ENCODE data around the gene MRPL27. TPM values are rescaled to one million over a fixed set of nuclear protein-coding genes. Genes with fewer than 3 reads are reported as not detected.
"Not testable (repeated sequence)": the region's sequence is repeated elsewhere in the genome, so short reads cannot be mapped to it uniquely, and the experiment has no call there.

The MRPL27 gene
- total RNA-seq, 4 donors from 2014 or later: 14.0 to 72.8 (median 64.4) TPM

DNA sequence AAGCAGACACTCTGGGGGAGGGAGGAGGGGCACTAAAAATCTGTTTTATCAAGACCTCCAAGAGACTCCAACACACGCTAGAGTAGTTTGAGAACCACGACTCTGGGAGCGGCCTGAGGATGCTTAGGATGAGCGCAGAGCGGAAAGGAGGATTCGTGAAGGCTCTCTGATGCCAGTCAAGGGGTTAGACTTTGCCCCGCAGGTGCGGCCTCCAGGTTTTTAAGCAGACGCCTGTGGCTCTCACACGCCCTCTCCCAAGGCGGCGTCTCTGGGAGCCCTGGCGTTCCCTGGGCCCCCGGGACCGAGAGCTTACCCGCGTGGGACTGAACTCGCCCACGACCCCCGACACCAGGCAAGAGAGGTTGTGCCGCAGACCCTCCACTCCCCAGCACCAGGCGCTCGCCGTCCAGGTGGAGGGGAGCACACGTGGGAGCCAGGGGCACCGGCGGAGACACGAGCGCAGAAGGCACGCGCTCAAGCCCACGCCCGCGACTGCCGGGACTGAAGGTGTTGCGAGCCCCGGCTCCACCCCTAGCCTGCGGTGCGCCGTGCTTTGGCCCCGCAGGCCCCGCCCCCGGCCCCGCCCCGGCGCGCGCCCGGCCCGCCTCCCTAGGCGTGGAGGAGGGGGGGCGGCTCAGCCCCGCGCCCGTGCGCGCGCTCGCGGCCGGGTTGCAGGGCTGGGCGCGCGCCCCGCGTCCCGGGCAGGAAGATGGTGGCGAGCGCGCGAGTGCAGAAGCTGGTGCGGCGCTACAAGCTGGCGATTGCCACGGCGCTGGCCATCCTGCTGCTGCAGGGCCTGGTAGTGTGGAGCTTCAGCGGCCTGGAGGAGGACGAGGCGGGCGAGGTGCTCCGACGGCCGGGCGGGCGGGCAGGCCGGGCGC, 27.3 kb downstream of the MRPL27 start, which contains the start of gene XYLT2:
XYLT2 (plus strand) TSS at position 695 of the 881 bp plus-strand sequence; CDS start at position 710, 15 bp downstream.
- H3K36me3 ChIP-seq: no peaks in the 10 kb centered on the region
- peak; percentile 8 to 26 for TF ChIP-seq POLR2A (IDR thresholded peaks at IDR 0.05)
- TF ChIP-seq, protein P1, sequence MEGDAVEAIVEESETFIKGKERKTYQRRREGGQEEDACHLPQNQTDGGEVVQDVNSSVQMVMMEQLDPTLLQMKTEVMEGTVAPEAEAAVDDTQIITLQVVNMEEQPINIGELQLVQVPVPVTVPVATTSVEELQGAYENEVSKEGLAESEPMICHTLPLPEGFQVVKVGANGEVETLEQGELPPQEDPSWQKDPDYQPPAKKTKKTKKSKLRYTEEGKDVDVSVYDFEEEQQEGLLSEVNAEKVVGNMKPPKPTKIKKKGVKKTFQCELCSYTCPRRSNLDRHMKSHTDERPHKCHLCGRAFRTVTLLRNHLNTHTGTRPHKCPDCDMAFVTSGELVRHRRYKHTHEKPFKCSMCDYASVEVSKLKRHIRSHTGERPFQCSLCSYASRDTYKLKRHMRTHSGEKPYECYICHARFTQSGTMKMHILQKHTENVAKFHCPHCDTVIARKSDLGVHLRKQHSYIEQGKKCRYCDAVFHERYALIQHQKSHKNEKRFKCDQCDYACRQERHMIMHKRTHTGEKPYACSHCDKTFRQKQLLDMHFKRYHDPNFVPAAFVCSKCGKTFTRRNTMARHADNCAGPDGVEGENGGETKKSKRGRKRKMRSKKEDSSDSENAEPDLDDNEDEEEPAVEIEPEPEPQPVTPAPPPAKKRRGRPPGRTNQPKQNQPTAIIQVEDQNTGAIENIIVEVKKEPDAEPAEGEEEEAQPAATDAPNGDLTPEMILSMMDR (IDR thresholded peaks at IDR 0.05): no peak
- H3K27me3 ChIP-seq: no peaks in the 10 kb centered on the region
- H3K4me3 ChIP-seq: peak within 1 kb of the TSS; percentile 80 to 99 (median 86)
- peaks cover 0 to 19% (median 8%) of the 10 kb centered on the region in 4 donors for H3K4me1 ChIP-seq
- peak within 1 kb of the TSS; percentile 54 to 85 (median 72) for H3K27ac ChIP-seq
- no peaks in the 10 kb centered on the region for H3K9me3 ChIP-seq
- peak; percentile 88 to 96 (median 92) for DNase-seq

- no peaks in the 10 kb centered on the region for H3K36me3 ChIP-seq
- peak in 1 of 3 donors; percentile 45 for DNase-seq
- no peaks in the 10 kb centered on the region for H3K27me3 ChIP-seq
- H3K4me1 ChIP-seq: peaks cover 0 to 19% (median 8%) of the 10 kb centered on the region in 4 donors
- no peaks in the 10 kb centered on the region for H3K9me3 ChIP-seq
- H3K27ac ChIP-seq: no peak overlapping the region
- H3K4me3 ChIP-seq: no peak overlapping the region
- TF ChIP-seq, protein P1 (IDR thresholded peaks at IDR 0.05): no peak
- no peak for TF ChIP-seq POLR2A (IDR thresholded peaks at IDR 0.05)
Measured at GRCh38 chr17:50344731-50345365, 28.1 kb downstream of the MRPL27 start.

GRCh38 chr17:50339381-50339780, 33.6 kb downstream of the MRPL27 start:
- Histone ChIP-seq H3K27ac (no peak overlapping the region), H3K36me3 (no peaks in the 10 kb centered on the region), H3K27me3 (no peaks in the 10 kb centered on the region), H3K4me3 (no peak overlapping the region), H3K4me1 (no peaks in the 10 kb centered on the region), H3K9me3 (no peaks in the 10 kb centered on the region)
- DNase-seq: peak in 1 of 3 donors; percentile 5
- TF ChIP-seq POLR2A (IDR thresholded peaks at IDR 0.05): no peak
- TF ChIP-seq, protein P1 (IDR thresholded peaks at IDR 0.05): no peak

- H3K4me3 ChIP-seq: no peak overlapping the region
- H3K4me1 ChIP-seq: no peaks in the 10 kb centered on the region
- TF ChIP-seq, protein P1 (IDR thresholded peaks at IDR 0.05): no peak
- TF ChIP-seq POLR2A (IDR thresholded peaks at IDR 0.05): no peak
- no peaks in the 10 kb centered on the region for H3K36me3 ChIP-seq
- DNase-seq: no peak
- H3K9me3 ChIP-seq: no peaks in the 10 kb centered on the region
- H3K27ac ChIP-seq: no peak overlapping the region
- no peaks in the 10 kb centered on the region for H3K27me3 ChIP-seq
Measured at GRCh38 chr17:50338645-50339044, 34.3 kb downstream of the MRPL27 start.

DNA sequence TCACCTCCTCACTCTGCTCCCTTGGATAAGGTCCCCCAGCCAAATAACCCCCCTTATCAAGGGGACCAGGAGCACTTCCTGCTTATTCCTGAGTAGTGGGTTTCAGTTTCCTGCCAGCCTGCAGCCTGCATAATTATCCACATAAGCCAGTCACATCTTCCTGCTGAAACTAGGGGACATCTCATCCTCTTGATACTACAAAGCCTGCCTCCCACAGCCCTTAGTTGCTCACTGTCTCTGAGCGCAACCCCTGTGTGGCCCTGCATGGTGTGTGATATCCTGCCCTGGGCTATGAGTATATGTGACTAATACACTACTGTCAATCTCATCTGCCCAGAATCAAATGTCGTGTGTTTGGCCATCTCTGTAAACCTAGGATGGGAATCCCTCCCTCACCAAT, 35.0 kb downstream of the MRPL27 start:
- TF ChIP-seq, protein P1 (IDR thresholded peaks at IDR 0.05): no peak
- no peak for TF ChIP-seq POLR2A (IDR thresholded peaks at IDR 0.05)
- Histone ChIP-seq H3K9me3 (no peaks in the 10 kb centered on the region), H3K27ac (no peak overlapping the region), H3K36me3 (no peaks in the 10 kb centered on the region), H3K27me3 (no peaks in the 10 kb centered on the region), H3K4me1 (no peaks in the 10 kb centered on the region), H3K4me3 (no peak overlapping the region)
- no peak for DNase-seq

DNA sequence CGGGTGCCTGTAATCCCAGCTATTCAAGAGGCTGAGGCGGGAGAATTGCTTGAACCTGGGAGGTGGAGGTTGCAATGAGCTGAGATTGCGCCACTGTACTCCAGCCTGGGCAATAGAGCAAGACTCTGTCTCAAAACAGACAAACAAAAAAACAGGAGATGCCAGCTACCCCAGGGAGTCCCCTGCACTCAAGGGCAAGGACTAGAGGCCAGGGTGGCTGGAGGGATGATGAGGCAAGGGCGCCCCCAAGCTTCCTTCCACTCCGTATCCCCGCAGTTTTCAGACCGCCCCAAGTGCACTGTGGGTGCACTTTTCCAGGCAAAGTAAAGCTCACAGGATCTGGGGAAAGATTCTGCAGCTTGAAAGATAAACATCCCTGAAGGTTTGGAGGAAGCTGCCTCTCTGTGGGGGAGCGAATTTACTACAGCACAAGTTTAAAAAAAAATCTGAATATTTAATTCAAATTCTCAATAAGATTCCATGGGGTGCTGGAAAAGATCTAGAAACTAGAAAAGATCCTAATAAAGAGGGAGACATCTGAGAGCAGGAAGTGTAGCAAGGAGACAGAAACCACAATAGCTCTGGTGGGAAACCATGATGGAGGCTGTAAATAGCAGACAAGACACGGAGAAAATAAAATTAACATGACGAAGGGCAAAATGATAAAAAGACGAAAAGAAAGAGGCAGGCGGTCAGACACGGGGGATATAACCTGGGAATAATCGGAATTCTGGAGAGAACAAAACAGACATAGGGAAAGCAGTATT, 39.5 kb downstream of the MRPL27 start:
- not testable (repeated sequence) for H3K4me3 ChIP-seq, DNase-seq, H3K4me1 ChIP-seq

More for the DNA sequence above, 39.5 kb downstream of the MRPL27 start:
- H3K27me3 ChIP-seq, H3K27ac ChIP-seq, H3K36me3 ChIP-seq, H3K9me3 ChIP-seq: not testable (repeated sequence)

All from Peyer's patch (tissue), 4 donors.